Effector memory CD4-positive, alpha-beta T cell (primary cell): Measurements from ENCODE around the gene CDKAL1.

Experiments
- DNase-seq, 3 donors: peaks; one replicate each; pipeline ENCODE4 v3.0.0-alpha.2; 2020
- H3K27ac ChIP-seq: 2 replicates; pipeline ENCODE4 v1.7.0; 2013; ENCODE audit warnings: mild to moderate bottlenecking, low read length, moderate library complexity; ENCODE audit not compliant: insufficient read depth, poor library complexity, severe bottlenecking
- H3K27me3 ChIP-seq: replicated peaks from 2 replicates; pipeline ENCODE4 v1.7.0; 2013; ENCODE audit warnings: mild to moderate bottlenecking, low read length; ENCODE audit not compliant: insufficient read depth, control insufficient read depth, poor library complexity, severe bottlenecking
- H3K36me3 ChIP-seq: 2 replicates; pipeline ENCODE4 v1.7.0; 2013; ENCODE audit warnings: mild to moderate bottlenecking, low read length, moderate library complexity; ENCODE audit not compliant: control insufficient read depth, insufficient read depth
- H3K4me1 ChIP-seq: 2 replicates; pipeline ENCODE4 v1.7.0; 2013; ENCODE audit warnings: low read length, mild to moderate bottlenecking; ENCODE audit not compliant: control insufficient read depth, insufficient read depth, poor library complexity, severe bottlenecking
- H3K4me3 ChIP-seq: 2 replicates; pipeline ENCODE4 v1.7.0; 2013; ENCODE audit warnings: low read length, low read depth, mild to moderate bottlenecking; ENCODE audit not compliant: insufficient read depth, poor library complexity, severe bottlenecking
- H3K9me3 ChIP-seq: 2 replicates; pipeline ENCODE4 v1.7.0; 2013; ENCODE audit warnings: mild to moderate bottlenecking, low read length, moderate library complexity; ENCODE audit not compliant: control insufficient read depth
- total RNA-seq, 3 donors: gene quantifications; one replicate each; lab custom pipeline; 2026; lab: John Stamatoyannopoulos, UW

The CDKAL1 gene
- 41.3 to 54.8 (median 50.7) reads per million in 3 donors for total RNA-seq

DNA sequence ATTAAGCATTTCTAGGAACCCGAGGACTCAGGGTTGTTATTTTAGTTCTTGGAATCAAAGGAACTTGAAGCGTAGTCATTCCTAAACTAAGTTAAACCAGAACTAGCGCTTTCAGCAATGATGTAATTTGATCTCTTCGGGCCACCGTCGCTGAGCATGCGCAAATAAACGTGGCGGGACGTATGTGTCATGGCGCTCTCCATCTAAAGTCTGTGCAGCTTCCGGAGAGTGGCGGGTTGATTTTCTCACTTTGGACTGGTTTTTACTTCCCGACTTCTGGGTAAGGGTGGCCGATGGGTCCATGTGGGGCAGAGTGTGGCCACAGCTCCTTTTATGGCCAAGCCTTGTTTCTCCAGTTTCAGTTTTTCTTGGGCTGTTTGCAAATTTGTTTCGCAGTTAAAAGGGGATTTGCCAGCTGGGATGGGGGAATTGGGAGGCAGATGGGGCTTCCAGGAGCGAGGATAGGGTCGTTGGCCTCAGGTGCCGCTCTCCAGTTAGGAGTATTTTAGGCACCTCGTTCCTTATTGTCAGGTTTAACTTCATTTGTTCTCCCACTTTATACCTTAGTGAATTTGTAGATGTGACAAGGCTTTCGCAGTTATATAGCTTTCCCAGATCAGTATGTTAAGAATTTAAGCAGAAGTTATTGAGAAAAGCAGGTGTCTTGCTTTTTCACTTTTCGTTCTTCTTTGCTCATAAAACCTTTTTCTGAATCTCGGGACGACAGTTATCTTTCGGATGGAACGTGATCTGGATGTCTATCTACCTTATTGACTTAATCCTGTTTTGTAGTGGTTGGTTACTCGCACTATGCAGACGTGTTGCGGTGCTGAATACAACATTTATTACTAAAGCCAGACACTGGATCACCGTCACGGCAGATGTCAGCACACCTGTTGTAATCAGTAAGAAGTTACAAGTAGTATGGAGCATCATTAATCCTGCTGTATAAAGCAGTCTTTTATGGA is at the start of gene CDKAL1:
TSS of gene CDKAL1 (plus strand) at position 163 of the 968 bp plus-strand sequence. CDS start 11,894 bp downstream, outside the sequence.
- H3K9me3 ChIP-seq, result no peaks in the 10 kb centered on the region
- peaks cover 6% of the 10 kb centered on the region for H3K4me1 ChIP-seq
- peak within 1 kb of the TSS; percentile 77 for H3K27ac ChIP-seq
- DNase-seq, result peak; percentile 77 to 86 (median 79)
- no peaks in the 10 kb centered on the region for H3K27me3 ChIP-seq
- peaks cover 15% of the 10 kb centered on the region for H3K36me3 ChIP-seq
- peak within 1 kb of the TSS; percentile 86 for H3K4me3 ChIP-seq

GRCh38 chr6:20486641-20487040 is 47.6 kb upstream of the CDKAL1 start:
- H3K36me3 ChIP-seq, result peaks cover under 1% of the 10 kb centered on the region
- no peaks in the 10 kb centered on the region for H3K4me1 ChIP-seq
- H3K9me3 ChIP-seq, result no peaks in the 10 kb centered on the region
- H3K27me3 ChIP-seq, result no peaks in the 10 kb centered on the region
- no peak overlapping the region for H3K4me3 ChIP-seq
- no peak for DNase-seq
- H3K27ac ChIP-seq, result no peak overlapping the region

DNA sequence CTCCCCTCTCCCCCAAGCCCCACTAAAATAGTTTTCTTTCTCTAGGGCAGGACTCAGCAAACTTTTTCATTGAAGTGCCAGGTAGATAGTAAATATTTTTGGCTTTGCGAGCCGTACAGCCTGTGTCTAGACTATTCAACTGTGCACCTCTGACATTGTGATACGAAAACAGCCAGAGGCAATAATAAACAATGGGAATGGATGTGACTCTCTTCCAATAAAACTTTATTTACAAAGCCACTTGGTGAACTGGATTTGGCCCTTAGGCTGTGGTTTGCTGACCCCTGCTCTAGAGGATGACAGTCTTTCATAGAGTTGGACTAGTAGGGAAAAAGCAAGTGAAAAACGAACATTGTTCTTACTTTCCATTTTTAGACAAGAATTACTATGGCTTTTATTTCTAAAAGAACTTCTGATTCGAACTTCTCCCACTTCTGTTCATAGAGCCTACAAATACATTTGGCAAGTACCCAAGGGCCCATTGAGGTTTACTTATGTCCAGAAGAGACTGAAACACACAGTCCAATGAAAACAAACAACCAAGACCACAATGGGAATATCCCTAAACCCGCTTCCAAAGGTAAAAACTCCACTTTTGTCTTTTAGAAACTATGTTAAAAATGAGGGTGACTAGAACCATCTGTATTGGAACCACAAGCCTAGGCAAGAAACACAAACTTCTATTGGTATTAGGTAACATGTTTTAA is 46.4 kb upstream of the CDKAL1 start:
- Histone ChIP-seq H3K27ac (no peak overlapping the region), H3K27me3 (no peaks in the 10 kb centered on the region), H3K9me3 (no peaks in the 10 kb centered on the region), H3K36me3 (no peaks in the 10 kb centered on the region), H3K4me1 (no peaks in the 10 kb centered on the region), H3K4me3 (no peak overlapping the region)
- DNase-seq, result no peak

GRCh38 chr6:20490591-20490990 is 43.7 kb upstream of the CDKAL1 start:
- Histone ChIP-seq H3K36me3 (no peaks in the 10 kb centered on the region), H3K27me3 (no peaks in the 10 kb centered on the region), H3K27ac (no peak overlapping the region), H3K4me3 (no peak overlapping the region), H3K9me3 (no peaks in the 10 kb centered on the region), H3K4me1 (no peaks in the 10 kb centered on the region)
- DNase-seq, result no peak

GRCh38 chr6:20492099-20492498 is 42.2 kb upstream of the CDKAL1 start:
- no peaks in the 10 kb centered on the region for H3K36me3 ChIP-seq
- no peaks in the 10 kb centered on the region for H3K9me3 ChIP-seq
- no peaks in the 10 kb centered on the region for H3K4me1 ChIP-seq
- no peak for DNase-seq
- H3K4me3 ChIP-seq, result no peak overlapping the region
- H3K27ac ChIP-seq, result no peak overlapping the region
- no peaks in the 10 kb centered on the region for H3K27me3 ChIP-seq

DNA sequence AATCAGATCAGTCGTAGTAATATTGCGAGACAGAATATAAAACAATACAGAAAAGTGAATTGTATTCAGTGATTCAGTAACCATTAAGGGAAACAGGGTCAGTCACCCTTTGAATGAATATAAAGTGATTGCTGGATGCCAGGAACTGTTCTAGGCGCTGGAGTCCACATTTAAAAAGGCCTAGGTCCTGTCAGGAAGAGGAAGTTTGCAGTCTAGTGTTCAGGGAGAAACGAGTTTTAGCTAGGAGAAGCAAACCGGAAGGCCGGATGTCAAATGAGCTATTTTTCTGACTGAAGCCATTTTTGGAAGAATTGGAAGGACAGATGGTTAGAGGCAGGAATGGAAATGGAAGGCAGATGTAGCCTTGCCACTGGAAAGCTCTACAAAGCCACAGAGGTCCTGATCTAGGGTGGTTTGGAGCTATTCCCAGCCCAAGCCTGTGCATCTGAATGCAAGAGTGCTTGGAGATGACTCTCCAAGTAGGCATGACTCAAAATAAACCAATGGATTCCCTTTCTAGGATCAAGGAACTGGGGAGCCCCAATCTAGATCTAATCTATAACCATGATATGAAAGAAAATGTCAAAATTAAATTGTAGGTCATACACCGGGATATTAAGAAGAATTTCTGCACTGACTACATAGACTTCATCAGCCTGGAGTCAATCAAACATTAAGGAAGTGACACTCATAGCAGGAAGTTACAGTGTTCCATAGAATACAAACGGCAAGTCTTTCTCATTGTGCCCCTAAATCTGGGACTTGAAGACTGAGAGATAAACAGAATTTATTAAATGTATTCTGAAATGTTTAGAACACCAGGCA is 36.8 kb upstream of the CDKAL1 start:
- Histone ChIP-seq H3K27me3 (no peaks in the 10 kb centered on the region), H3K4me3 (no peak overlapping the region), H3K27ac (no peak overlapping the region), H3K9me3 (no peaks in the 10 kb centered on the region), H3K36me3 (no peaks in the 10 kb centered on the region), H3K4me1 (no peaks in the 10 kb centered on the region)
- DNase-seq, result no peak

- Histone ChIP-seq H3K27ac (no peak overlapping the region), H3K27me3 (no peaks in the 10 kb centered on the region), H3K4me1 (no peaks in the 10 kb centered on the region), H3K36me3 (no peaks in the 10 kb centered on the region), H3K9me3 (no peaks in the 10 kb centered on the region), H3K4me3 (no peak overlapping the region)
- no peak for DNase-seq
These were observed 36.2 kb upstream of the CDKAL1 start for GRCh38 chr6:20498041-20498385.

- H3K9me3 ChIP-seq, result no peaks in the 10 kb centered on the region
These were observed 25.0 kb upstream of the CDKAL1 start for GRCh38 chr6:20509212-20509611.

DNA sequence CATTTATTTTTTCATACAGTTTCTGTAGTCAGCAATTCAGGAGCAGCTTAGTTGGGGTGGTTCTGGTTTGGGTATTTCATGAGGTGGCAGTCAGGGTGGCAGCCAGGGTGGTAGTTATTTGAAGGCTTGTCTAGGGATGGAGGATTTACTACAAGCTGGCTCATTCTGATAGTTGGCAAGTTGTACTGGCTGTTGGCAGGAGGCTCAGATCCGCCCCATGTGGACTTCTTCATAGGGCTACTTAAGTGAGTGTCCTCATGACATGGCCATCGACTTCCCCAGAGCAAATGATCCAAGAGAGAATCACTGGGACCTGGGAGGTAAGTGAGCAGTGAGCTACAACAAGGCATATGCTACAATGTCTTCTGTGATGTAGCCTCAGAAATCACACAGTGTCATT is 22.4 kb upstream of the CDKAL1 start:
- H3K27ac ChIP-seq, result no peak overlapping the region
- no peak for DNase-seq
- H3K4me1 ChIP-seq, result no peaks in the 10 kb centered on the region
- H3K9me3 ChIP-seq, result no peaks in the 10 kb centered on the region
- H3K4me3 ChIP-seq, result no peak overlapping the region
- H3K36me3 ChIP-seq, result no peaks in the 10 kb centered on the region
- H3K27me3 ChIP-seq, result no peaks in the 10 kb centered on the region

More at GRCh38 chr6:20509212-20509611, 25.0 kb upstream of the CDKAL1 start:
- DNase-seq, result no peak
- Histone ChIP-seq H3K4me1 (no peaks in the 10 kb centered on the region), H3K27ac (no peak overlapping the region), H3K36me3 (no peaks in the 10 kb centered on the region), H3K4me3 (no peak overlapping the region), H3K27me3 (no peaks in the 10 kb centered on the region)
